ENCODE measurements around the gene PLK2.

- TF ChIP-seq CTCF (IDR thresholded peaks at IDR 0.05) (no peak), POLR2A (IDR thresholded peaks at IDR 0.05) (no peak), POLR2AphosphoS5 (IDR thresholded peaks at IDR 0.05) (no peak)
These were observed 1.6 kb downstream of the PLK2 start for GRCh38 chr5:58458141-58458742.
